H1 (cell line): Measurements from ENCODE around the gene ST8SIA4. TPM values are rescaled to one million over a fixed set of nuclear protein-coding genes. Genes with fewer than 3 reads are reported as not detected.

Source experiments
- CTCF ChIA-PET: fragments of 300-600 bp; sonication (Branson Sonifier 250); formaldehyde crosslinking; loops from one replicate; lab custom pipeline; 2021; ENCODE audit not compliant: partially characterized antibody; lab: Charles Lee
- POLR2A ChIA-PET: fragments of 300-600 bp; sonication (Branson Sonifier 250); formaldehyde crosslinking; loops from one replicate; lab custom pipeline; 2021; ENCODE audit warnings: inconsistent platforms; ENCODE audit not compliant: partially characterized antibody; lab: Charles Lee
- DNase-seq, 2 experiments: peaks; one replicate each; pipeline versions ENCODE4 v3.0.0 to v3.0.0-alpha.2; 2010 to 2022; ENCODE audit warnings: low spot score in 2 of 2, low read depth in 1 of 2, mixed read lengths in 1 of 2
- FAIRE-seq: peaks from 2 replicates; lab custom pipeline; 2011; peaks lifted over from hg19 to GRCh38; lab: Jason Lieb, UNC
- H2AFZ ChIP-seq: 2 replicates; pipeline ENCODE4 v1.8.1; 2012; ENCODE audit warnings: low read length, inconsistent platforms
- H2AK5ac ChIP-seq: 2 replicates; pipeline ENCODE4 v1.6.1; 2013; ENCODE audit warnings: low read depth, low read length
- H2BK120ac ChIP-seq: replicated peaks from 2 replicates; pipeline ENCODE3; 2013; ENCODE audit warnings: low read depth, low read length, inconsistent platforms
- H2BK12ac ChIP-seq: 2 replicates; pipeline ENCODE4 v1.6.1; 2013; ENCODE audit warnings: low read depth, low read length
- H2BK15ac ChIP-seq: 2 replicates; pipeline ENCODE4 v1.6.1; 2013; ENCODE audit warnings: low read length
- H2BK20ac ChIP-seq: 2 replicates; pipeline ENCODE4 v1.6.1; 2013; ENCODE audit warnings: low read length
- H2BK5ac ChIP-seq: 2 replicates; pipeline ENCODE4 v1.6.1; 2013; ENCODE audit warnings: low read depth, low read length
- H3K14ac ChIP-seq: 2 replicates; pipeline ENCODE4 v1.6.1; 2013; ENCODE audit warnings: inconsistent platforms; ENCODE audit not compliant: insufficient read length
- H3K18ac ChIP-seq: 2 replicates; pipeline ENCODE4 v1.6.1; 2013; ENCODE audit warnings: low read length; ENCODE audit errors: extremely low read depth
- H3K23ac ChIP-seq: 2 replicates; pipeline ENCODE4 v1.6.1; 2013; ENCODE audit warnings: inconsistent platforms; ENCODE audit not compliant: insufficient read length
- H3K23me2 ChIP-seq: 2 replicates; pipeline ENCODE4 v1.6.1; 2013; ENCODE audit warnings: low read depth, low read length
- H3K27ac ChIP-seq: 2 replicates; pipeline ENCODE4 v1.6.1; 2011; ENCODE audit warnings: low read depth, low read length, inconsistent platforms
- H3K27me3 ChIP-seq, 4 experiments: replicated peaks in 1 of 4; 1 replicate in 1 of 4; 2 replicates in 3 of 4; pipeline versions ENCODE4 v1.6.1 to v1.8.1; 2011 to 2013; ENCODE audit warnings: low read length in 3 of 4, mild to moderate bottlenecking in 3 of 4, inconsistent platforms in 2 of 4, mixed read lengths in 2 of 4, moderate library complexity in 1 of 4; ENCODE audit not compliant: control insufficient read depth in 3 of 4, insufficient read depth in 3 of 4; ENCODE audit errors: extremely low read depth in 1 of 4
- H3K36me3 ChIP-seq, 4 experiments: 2 replicates each; pipeline versions ENCODE4 v1.6.1 to v1.8.1; 2011 to 2013; ENCODE audit warnings: mild to moderate bottlenecking in 4 of 4, low read length in 3 of 4, moderate library complexity in 2 of 4, control low read depth in 1 of 4, inconsistent platforms in 1 of 4; ENCODE audit not compliant: insufficient read depth in 4 of 4, control insufficient read depth in 2 of 4
- H3K4ac ChIP-seq: replicated peaks from 2 replicates; pipeline ENCODE3; 2013; ENCODE audit warnings: low read length, low read depth, mixed read lengths, inconsistent platforms; ENCODE audit not compliant: insufficient read length
- H3K4me1 ChIP-seq, 4 experiments: replicated peaks in 1 of 4; 1 replicate in 1 of 4; 2 replicates in 3 of 4; pipeline versions ENCODE4 v1.6.1 to v1.8.1; 2011 to 2013; ENCODE audit warnings: low read length in 3 of 4, inconsistent platforms in 2 of 4, mixed read lengths in 1 of 4; ENCODE audit not compliant: insufficient read depth in 4 of 4, control insufficient read depth in 3 of 4
- H3K4me2 ChIP-seq, 2 experiments: 2 replicates each; pipeline versions ENCODE4 v1.6.1 to v1.8.1; 2011 to 2013; ENCODE audit warnings: low read depth in 2 of 2, low read length in 2 of 2, control low read depth in 1 of 2, inconsistent platforms in 1 of 2, mild to moderate bottlenecking in 1 of 2; ENCODE audit not compliant: insufficient read depth in 1 of 2
- H3K4me3 ChIP-seq, 4 experiments: fragments of 200-600, 300-600 bp in 1 of 4; sonication (generic), shearing (Covaris generic), sonication (Bioruptor Twin) in 1 of 4; 2 replicates each; pipeline versions ENCODE4 v1.5.1 to v1.8.1; 2011 to 2016; ENCODE audit warnings: low read length in 4 of 4, low read depth in 3 of 4, control low read depth in 2 of 4, inconsistent platforms in 2 of 4, mild to moderate bottlenecking in 2 of 4, mixed read lengths in 1 of 4, moderate library complexity in 1 of 4; ENCODE audit not compliant: insufficient read depth in 2 of 4; ENCODE audit errors: extremely low read depth in 1 of 4
- H3K56ac ChIP-seq: replicated peaks from 2 replicates; pipeline ENCODE3; 2013; ENCODE audit warnings: low read depth, mild to moderate bottlenecking, mixed read lengths, low read length, inconsistent platforms; ENCODE audit not compliant: insufficient read length
- H3K79me1 ChIP-seq: 2 replicates; pipeline ENCODE4 v1.6.1; 2013; ENCODE audit warnings: low read depth, low read length, control low read depth
- H3K79me2 ChIP-seq, 2 experiments: 2 replicates each; pipeline versions ENCODE4 v1.6.1 to v1.8.1; 2012 to 2013; ENCODE audit warnings: low read length in 2 of 2, mild to moderate bottlenecking in 2 of 2, inconsistent platforms in 1 of 2; ENCODE audit not compliant: insufficient read depth in 2 of 2, control insufficient read depth in 1 of 2
- H3K9ac ChIP-seq, 4 experiments: replicated peaks in 1 of 4; 1 replicate in 1 of 4; 2 replicates in 3 of 4; pipeline versions ENCODE4 v1.6.1 to v1.8.1; 2011 to 2013; ENCODE audit warnings: low read depth in 3 of 4, low read length in 3 of 4, control low read depth in 2 of 4, mild to moderate bottlenecking in 2 of 4, moderate library complexity in 2 of 4, inconsistent platforms in 1 of 4; ENCODE audit errors: extremely low read depth in 1 of 4
- H3K9me3 ChIP-seq, 2 experiments: 2 replicates each; pipeline versions ENCODE4 v1.6.1 to v1.8.1; 2012 to 2013; ENCODE audit warnings: mild to moderate bottlenecking in 2 of 2, moderate library complexity in 2 of 2, control low read depth in 1 of 2, inconsistent platforms in 1 of 2, low read depth in 1 of 2, low read length in 1 of 2, mixed read lengths in 1 of 2; ENCODE audit not compliant: insufficient read depth in 2 of 2
- H4K20me1 ChIP-seq, 2 experiments: replicated peaks in 1 of 2; 2 replicates each; pipeline versions ENCODE3 to v1.8.1; 2011 to 2013; ENCODE audit warnings: inconsistent platforms in 2 of 2, low read length in 2 of 2, mild to moderate bottlenecking in 1 of 2; ENCODE audit not compliant: insufficient read depth in 2 of 2, control insufficient read depth in 1 of 2
- H4K5ac ChIP-seq: 2 replicates; pipeline ENCODE4 v1.6.1; 2013; ENCODE audit warnings: low read length, low read depth, mixed read lengths, inconsistent platforms; ENCODE audit not compliant: insufficient read length
- H4K8ac ChIP-seq: 2 replicates; pipeline ENCODE4 v1.8.0; 2013; ENCODE audit warnings: mild to moderate bottlenecking, moderate library complexity, low read length, inconsistent platforms; ENCODE audit not compliant: insufficient read depth; ENCODE audit errors: extremely low read depth
- H4K91ac ChIP-seq: replicated peaks from 2 replicates; pipeline ENCODE3; 2013; ENCODE audit warnings: low read length, mixed read lengths, inconsistent platforms; ENCODE audit not compliant: insufficient read length
- ASH2L ChIP-seq: fragments of 200-600, 300-600 bp; sonication (generic); IDR thresholded peaks from one replicate; pipeline ENCODE4 v1.7.1; 2017; ENCODE audit warnings: low read length
- BCL11A ChIP-seq, 2 experiments: IDR thresholded peaks; one replicate each; pipeline ENCODE4 v1.6.1; 2011; ENCODE audit warnings: low read depth in 2 of 2, low read length in 2 of 2, mild to moderate bottlenecking in 2 of 2
- CBX8 ChIP-seq: fragments of 300-800, 300-1000 bp; sonication (generic); IDR thresholded peaks from 2 replicates; pipeline ENCODE4 v1.7.1; 2016; ENCODE audit warnings: low read depth, low read length, borderline replicate concordance
- CHD2 ChIP-seq: IDR thresholded peaks from 2 replicates; pipeline ENCODE4 v1.6.1; 2012; ENCODE audit warnings: low read length, improper control_type of control experiment
- EP300 ChIP-seq, 2 experiments: IDR thresholded peaks; 1 replicate in 1 of 2; 2 replicates in 1 of 2; pipeline ENCODE4 v1.6.1; 2011 to 2012; ENCODE audit warnings: low read depth in 2 of 2, low read length in 2 of 2, mild to moderate bottlenecking in 2 of 2, borderline replicate concordance in 1 of 2, inconsistent platforms in 1 of 2, moderate library complexity in 1 of 2
- HDAC2 ChIP-seq, 2 experiments: fragments of 300-600 bp in 1 of 2; sonication (generic) in 1 of 2; IDR thresholded peaks; 2 replicates each; pipeline ENCODE4 v1.6.1; 2011 to 2012; ENCODE audit warnings: low read depth in 2 of 2, low read length in 2 of 2, mild to moderate bottlenecking in 2 of 2, moderate library complexity in 2 of 2, borderline replicate concordance in 1 of 2, inconsistent platforms in 1 of 2
- HDAC6 ChIP-seq: IDR thresholded peaks from one replicate; pipeline ENCODE4 v1.7.1; 2012; ENCODE audit warnings: low read depth, mild to moderate bottlenecking, inconsistent platforms, low read length, moderate library complexity
- KDM1A ChIP-seq: fragments of 200-600, 300-600 bp; sonication (generic); IDR thresholded peaks from 2 replicates; pipeline ENCODE4 v1.7.1; 2016; ENCODE audit warnings: mild to moderate bottlenecking, low read length, borderline replicate concordance
- POLR2AphosphoS5 ChIP-seq: IDR thresholded peaks from 2 replicates; pipeline ENCODE4 v1.6.1; 2011; ENCODE audit warnings: low read depth, low read length
- RAD21 ChIP-seq, 2 experiments: IDR thresholded peaks in 1 of 2; conservative IDR thresholded peaks in 1 of 2; 2 replicates each; pipeline ENCODE4 v1.6.1; 2011; ENCODE audit warnings: low read depth in 2 of 2, low read length in 2 of 2, improper control_type of control experiment in 1 of 2, inconsistent platforms in 1 of 2, mild to moderate bottlenecking in 1 of 2, moderate library complexity in 1 of 2
- SIN3A ChIP-seq, 2 experiments: IDR thresholded peaks in 1 of 2; conservative IDR thresholded peaks in 1 of 2; 2 replicates each; pipeline ENCODE4 v1.6.1; 2011 to 2012; ENCODE audit warnings: low read length in 2 of 2, improper control_type of control experiment in 1 of 2, low read depth in 1 of 2, mild to moderate bottlenecking in 1 of 2
- SIX5 ChIP-seq: IDR thresholded peaks from 2 replicates; pipeline ENCODE4 v1.6.1; 2011; ENCODE audit warnings: mild to moderate bottlenecking, low read depth, low read length
- TEAD4 ChIP-seq: IDR thresholded peaks from 2 replicates; pipeline ENCODE4 v1.6.1; 2012; ENCODE audit warnings: low read depth, low read length, inconsistent platforms, mixed read lengths
- WGBS, 2 experiments: shearing (Covaris generic) in 1 of 2; methylation state at CpG; one replicate each; pipeline versions ENCODE4 v1.1.6 to v1.1.7; 2013 to 2015; ENCODE audit warnings: low lambda C conversion rate in 2 of 2, mixed read lengths in 2 of 2, inconsistent platforms in 1 of 2, low coverage in 1 of 2, missing lambda C conversion rate in 1 of 2; ENCODE audit not compliant: insufficient replicate concordance in 2 of 2, insufficient coverage in 1 of 2, insufficient read length in 1 of 2; ENCODE audit errors: extremely low coverage in 1 of 2, missing lambda C conversion rate in 1 of 2; 5-methylcytosine and 5-hydroxymethylcytosine counted together
- polyA plus RNA-seq, 7 experiments: library from polyadenylated mRNA; depleted of rRNA in 3 of 7; stranded (reverse) in 5 of 7; unstranded in 2 of 7; fragments of >200 nt in 5 of 7; fragments of 200-250 nt in 2 of 7; gene quantifications; 1 replicate in 5 of 7; 2 replicates in 1 of 7; 4 replicates in 1 of 7; pipeline versions ENCODE4 v1.2.1 to v1.2.3, GENCODE V29; 2011 to 2013; ENCODE audit warnings: missing spikeins in 2 of 7, mixed read lengths in 2 of 7
- total RNA-seq: library from RNA; stranded (reverse); fragmentation: NEBNext Ultra II Directional; extraction: Animal tissue kit (Norgen Biotek cat#: 25700); gene quantifications from 2 replicates; pipeline ENCODE4 v1.2.1, GENCODE V29; 2021

The ST8SIA4 gene
- total and polyA plus RNA-seq, 2 of the 8 experiments (the other 6 are each of a cell fraction or from before 2014, with no cell fraction given), result 0.08 to 0.50 TPM

- WGBS, 2 experiments, result 89% methylated on average over 1 of the region's 1 CpG; no CpG with 5 or more reads in 1 of the 2 experiments
- Histone ChIP-seq H3K18ac (no peak overlapping the region), H3K27ac (no peak overlapping the region), H4K91ac (no peak overlapping the region), H3K4me3 (no peak overlapping the region), H2BK20ac (no peak overlapping the region), H3K14ac (no peak overlapping the region), H3K23ac (no peak overlapping the region), H3K4me1 (no peaks in the 10 kb centered on the region), H3K9me3 (no peaks in the 10 kb centered on the region), H3K79me1 (no peaks in the 10 kb centered on the region), H3K4ac (no peak overlapping the region), H2AFZ (no peak overlapping the region), H2AK5ac (no peak overlapping the region), H2BK5ac (no peak overlapping the region), H3K27me3 (no peaks in the 10 kb centered on the region), H3K79me2 (no peaks in the 10 kb centered on the region), H2BK120ac (no peak overlapping the region), H4K20me1 (no peaks in the 10 kb centered on the region), H2BK15ac (no peak overlapping the region), H3K36me3 (no peaks in the 10 kb centered on the region), H4K5ac (no peak overlapping the region), H3K56ac (no peak overlapping the region), H3K4me2 (no peak overlapping the region), H3K23me2 (no peaks in the 10 kb centered on the region), H3K9ac (no peak overlapping the region), H2BK12ac (no peak overlapping the region), H4K8ac (no peak overlapping the region)
- FAIRE-seq, result no peak
- DNase-seq, result no peak
- CTCF ChIA-PET, result no interaction called here
- POLR2A ChIA-PET, result no interaction called here
- no peak for TF ChIP-seq KDM1A
- TF ChIP-seq SIX5, result no peak
- no peak for TF ChIP-seq SIN3A (conservative IDR thresholded peaks at IDR 0.05 in 1 of 2, IDR thresholded peaks at IDR 0.05 in 1 of 2; ENCODE audit: low read depth in 1 of 2, low read length in 2 of 2)
- TF ChIP-seq CBX8, result no peak
- TF ChIP-seq BCL11A (IDR thresholded peaks at IDR 0.05; ENCODE audit: low read depth in 2 of 2, low read length in 2 of 2), result no peak
- no peak for TF ChIP-seq HDAC2 (IDR thresholded peaks at IDR 0.05; ENCODE audit: borderline replicate concordance in 1 of 2, low read depth in 2 of 2, low read length in 2 of 2)
- no peak for TF ChIP-seq EP300 (IDR thresholded peaks at IDR 0.05; ENCODE audit: borderline replicate concordance in 1 of 2, low read depth in 2 of 2, low read length in 2 of 2)
- TF ChIP-seq TEAD4, result no peak
- TF ChIP-seq CHD2, result no peak
- TF ChIP-seq RAD21 (IDR thresholded peaks at IDR 0.05 in 1 of 2, conservative IDR thresholded peaks at IDR 0.05 in 1 of 2; ENCODE audit: low read depth in 2 of 2, low read length in 2 of 2), result no peak
- no peak for TF ChIP-seq ASH2L
- TF ChIP-seq HDAC6, result no peak
- no peak for TF ChIP-seq POLR2AphosphoS5
These were observed 47.8 kb downstream of the ST8SIA4 start for GRCh38 chr5:100855295-100855694.
